ENCODE data around the gene PARD3B.

The PARD3B gene

GRCh38 chr2:205543262-205543843 lies 998.1 kb downstream of the PARD3B start:
- H3K4me3 ChIP-seq (ENCODE audit: low read depth, low read length): no peak overlapping the region
- TF ChIP-seq, protein P1, sequence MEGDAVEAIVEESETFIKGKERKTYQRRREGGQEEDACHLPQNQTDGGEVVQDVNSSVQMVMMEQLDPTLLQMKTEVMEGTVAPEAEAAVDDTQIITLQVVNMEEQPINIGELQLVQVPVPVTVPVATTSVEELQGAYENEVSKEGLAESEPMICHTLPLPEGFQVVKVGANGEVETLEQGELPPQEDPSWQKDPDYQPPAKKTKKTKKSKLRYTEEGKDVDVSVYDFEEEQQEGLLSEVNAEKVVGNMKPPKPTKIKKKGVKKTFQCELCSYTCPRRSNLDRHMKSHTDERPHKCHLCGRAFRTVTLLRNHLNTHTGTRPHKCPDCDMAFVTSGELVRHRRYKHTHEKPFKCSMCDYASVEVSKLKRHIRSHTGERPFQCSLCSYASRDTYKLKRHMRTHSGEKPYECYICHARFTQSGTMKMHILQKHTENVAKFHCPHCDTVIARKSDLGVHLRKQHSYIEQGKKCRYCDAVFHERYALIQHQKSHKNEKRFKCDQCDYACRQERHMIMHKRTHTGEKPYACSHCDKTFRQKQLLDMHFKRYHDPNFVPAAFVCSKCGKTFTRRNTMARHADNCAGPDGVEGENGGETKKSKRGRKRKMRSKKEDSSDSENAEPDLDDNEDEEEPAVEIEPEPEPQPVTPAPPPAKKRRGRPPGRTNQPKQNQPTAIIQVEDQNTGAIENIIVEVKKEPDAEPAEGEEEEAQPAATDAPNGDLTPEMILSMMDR (IDR thresholded peaks at IDR 0.05; ENCODE audit: insufficient read depth, low read depth, low read length, missing control alignments): no peak
- DNase-seq (ENCODE audit: low read depth): no peak

DNA sequence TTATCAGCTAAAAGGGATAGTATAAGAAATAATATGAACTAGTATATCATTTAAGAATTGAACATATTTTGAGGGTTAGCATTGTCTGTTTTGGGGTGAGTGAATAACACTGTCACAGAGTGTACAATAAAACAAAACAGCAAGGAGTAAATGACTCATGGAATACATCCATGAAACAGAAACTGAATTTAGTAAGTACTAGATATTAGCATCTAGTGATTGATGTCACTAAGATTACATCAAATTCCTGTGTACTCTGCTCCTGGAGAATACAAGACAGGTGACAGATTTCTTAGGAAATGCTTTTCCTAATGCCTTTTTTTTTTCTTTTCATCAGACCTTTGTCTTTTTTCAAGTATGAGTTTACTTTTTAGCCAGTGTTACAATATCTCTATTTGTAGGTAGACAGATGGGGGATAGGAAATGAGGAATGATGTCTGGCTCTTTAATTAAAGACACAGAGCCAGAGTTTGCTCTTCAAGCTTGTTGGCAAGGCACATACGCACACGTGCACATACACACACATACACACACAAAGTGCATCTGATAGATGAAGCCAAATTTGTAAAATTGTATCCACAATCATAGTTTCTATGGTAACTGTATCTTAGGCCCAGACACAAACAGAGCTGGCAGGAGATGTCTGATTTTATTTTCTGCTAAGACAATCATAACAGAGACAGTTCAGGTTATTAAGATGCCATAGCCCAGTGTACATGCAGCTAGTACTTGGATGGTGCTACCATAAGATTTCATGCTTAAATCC lies 998.8 kb downstream of the PARD3B start:
- TF ChIP-seq, protein P1 (IDR thresholded peaks at IDR 0.05; ENCODE audit: insufficient read depth, low read depth, low read length, missing control alignments): no peak
- no peak overlapping the region for H3K4me3 ChIP-seq (ENCODE audit: low read depth, low read length)
- DNase-seq (ENCODE audit: low read depth): no peak

DNA sequence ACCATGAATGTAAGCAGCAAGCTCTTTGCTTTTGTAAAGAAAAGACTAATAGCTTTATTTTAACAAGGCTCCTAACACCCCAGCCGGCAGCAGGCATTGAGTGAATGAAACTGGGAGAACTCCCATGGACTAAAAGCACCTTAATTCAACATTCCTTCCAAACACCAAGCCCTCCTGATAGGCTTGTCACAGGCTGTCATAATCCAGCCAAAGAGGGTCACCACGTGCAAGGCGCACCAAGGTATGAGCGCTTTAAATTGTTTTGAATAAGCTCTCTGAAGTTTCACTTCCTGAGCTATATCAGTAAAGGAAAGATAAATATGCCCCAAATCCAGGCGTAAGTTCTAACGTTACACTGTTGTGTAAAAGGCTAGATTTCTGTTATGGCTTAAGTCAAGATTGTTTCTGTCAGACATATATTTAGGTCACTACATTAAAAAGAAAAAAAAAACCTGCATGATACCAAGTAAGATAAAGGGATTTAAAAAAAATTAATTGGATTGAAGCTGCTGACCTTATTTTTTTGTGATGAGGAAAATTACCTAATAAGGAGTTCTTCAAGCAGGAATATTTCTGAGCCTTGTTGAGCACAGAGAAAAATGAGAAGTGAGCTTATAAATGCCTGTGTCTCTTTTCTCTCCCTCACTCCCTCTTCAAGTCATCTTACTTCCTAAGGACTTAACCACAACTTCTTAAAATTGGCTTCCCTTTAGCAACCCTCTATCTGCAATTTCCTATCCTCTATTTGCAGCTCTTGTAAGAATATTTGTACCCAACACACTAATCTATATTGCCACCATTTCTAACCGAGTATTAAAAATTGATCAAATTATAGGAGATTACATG lies 1000.9 kb downstream of the PARD3B start:
- no peak for DNase-seq (ENCODE audit: low read depth)
- no peak overlapping the region for H3K4me3 ChIP-seq (ENCODE audit: low read depth, low read length)
- TF ChIP-seq, protein P1 (IDR thresholded peaks at IDR 0.05; ENCODE audit: insufficient read depth, low read depth, low read length, missing control alignments): no peak

GRCh38 chr2:205555566-205556230 lies 1010.4 kb downstream of the PARD3B start:
- TF ChIP-seq, protein P1 (IDR thresholded peaks at IDR 0.05; ENCODE audit: insufficient read depth, low read depth, low read length, missing control alignments): no peak
- no peak for DNase-seq (ENCODE audit: low read depth)

GRCh38 chr2:205556357-205556756 lies 1011.1 kb downstream of the PARD3B start:
- TF ChIP-seq, protein P1 (IDR thresholded peaks at IDR 0.05; ENCODE audit: insufficient read depth, low read depth, low read length, missing control alignments): no peak
- no peak for DNase-seq (ENCODE audit: low read depth)
- no peak overlapping the region for H3K4me3 ChIP-seq (ENCODE audit: low read depth, low read length)

More at GRCh38 chr2:205555566-205556230, 1010.4 kb downstream of the PARD3B start:
- H3K4me3 ChIP-seq (ENCODE audit: low read depth, low read length): no peak overlapping the region

DNA sequence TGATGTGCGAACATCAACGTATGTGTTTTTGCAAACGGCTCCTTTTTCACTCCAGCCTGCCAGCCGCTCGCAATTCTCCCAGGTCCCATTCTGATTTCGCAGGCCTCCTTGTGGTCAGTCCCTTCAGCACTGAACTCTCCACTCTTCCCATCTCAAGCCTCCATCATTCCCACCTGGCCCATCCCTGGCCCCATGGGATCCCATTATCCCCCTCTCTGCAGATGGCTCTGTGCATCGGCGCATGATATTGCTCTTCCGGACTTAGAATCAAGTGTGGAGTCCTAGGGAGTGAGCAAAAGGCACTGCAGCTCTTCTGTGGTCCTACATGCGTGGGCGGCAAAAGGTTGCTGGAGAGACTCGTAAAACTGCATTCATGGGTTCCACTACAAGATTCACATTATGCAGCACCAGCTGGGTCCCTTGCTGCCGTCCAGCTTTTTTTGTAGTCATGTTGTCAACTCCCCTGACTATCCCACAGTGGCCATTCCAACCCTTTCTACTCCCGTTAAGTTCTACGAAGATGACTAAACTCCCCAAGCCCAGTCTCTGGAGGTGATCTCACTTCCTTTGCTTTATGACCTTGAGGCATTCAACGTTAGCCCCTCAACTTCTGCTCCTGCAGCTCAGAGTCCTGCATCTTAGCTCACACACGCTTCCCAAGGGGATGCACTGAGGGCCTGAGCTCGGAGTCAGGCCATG lies 1011.7 kb downstream of the PARD3B start:
- no peak overlapping the region for H3K4me3 ChIP-seq (ENCODE audit: low read depth, low read length)
- no peak for DNase-seq (ENCODE audit: low read depth)
- TF ChIP-seq, protein P1 (IDR thresholded peaks at IDR 0.05; ENCODE audit: insufficient read depth, low read depth, low read length, missing control alignments): no peak

Data from GM12865 (cell line).